Kidney (tissue), 14 donors: ENCODE results near the gene C2orf92. TPM values are rescaled to one million over a fixed set of nuclear protein-coding genes. Genes with fewer than 3 reads are reported as not detected.

Experiments
- DNase-seq, 5 donors: peaks; one replicate each; pipeline ENCODE4 v3.0.0-alpha.2; 2013 to 2020
- FAIRE-seq: peaks from 2 replicates; lab custom pipeline; 2012; peaks lifted over from hg19 to GRCh38; lab: Jason Lieb, UNC
- H3K27ac ChIP-seq, 2 donors: one replicate each; pipeline ENCODE4 v1.7.0; 2013; ENCODE audit warnings: low read depth in 2 of 2, low read length in 2 of 2, inconsistent platforms in 1 of 2
- H3K27me3 ChIP-seq: one replicate; pipeline ENCODE4 v1.7.1; 2013; ENCODE audit warnings: low read length, inconsistent platforms; ENCODE audit not compliant: control insufficient read depth, insufficient read depth
- H3K36me3 ChIP-seq, 3 donors: one replicate each; pipeline versions ENCODE4 v1.7.0 to v1.7.1; 2013; ENCODE audit warnings: low read length in 3 of 3, control low read depth in 1 of 3, inconsistent platforms in 1 of 3; ENCODE audit not compliant: insufficient read depth in 3 of 3, control insufficient read depth in 2 of 3
- H3K4me1 ChIP-seq, 3 donors: one replicate each; pipeline versions ENCODE4 v1.7.0 to v1.7.1; 2013; ENCODE audit warnings: low read length in 3 of 3, inconsistent platforms in 1 of 3, low read depth in 1 of 3; ENCODE audit not compliant: control insufficient read depth in 2 of 3, insufficient read depth in 2 of 3
- H3K4me3 ChIP-seq, 3 donors: one replicate each; pipeline versions ENCODE4 v1.7.0 to v1.8.1; 2013; ENCODE audit warnings: low read length in 3 of 3, control low read depth in 1 of 3, inconsistent platforms in 1 of 3
- H3K9ac ChIP-seq, 3 donors: one replicate each; pipeline versions ENCODE4 v1.7.0 to v1.7.1; 2013; ENCODE audit warnings: low read length in 3 of 3, control low read depth in 1 of 3, inconsistent platforms in 1 of 3
- H3K9me3 ChIP-seq, 3 donors: one replicate each; pipeline versions ENCODE4 v1.7.0 to v1.7.1; 2013; ENCODE audit warnings: low read length in 3 of 3, control low read depth in 1 of 3, inconsistent platforms in 1 of 3; ENCODE audit not compliant: control insufficient read depth in 2 of 3, insufficient read depth in 1 of 3
- intact Hi-C: fragments of 100-400 bp; cut with DNase I; formaldehyde crosslinking; loops from one replicate; pipeline ENCODE4 v1.11.1; 2022
- polyA plus RNA-seq: library from polyadenylated mRNA; stranded (reverse); fragments of 350-450 nt; fragmentation: Illumina TruSeq; extraction: RNeasy Lipid Tissue Mini Kit (QIAGEN cat#74804); gene quantifications from one replicate; pipeline ENCODE4 v1.2.3, GENCODE V29; 2014; ENCODE audit warnings: low read depth, low replicate concordance; ENCODE audit not compliant: insufficient read depth
- total RNA-seq: library from RNA; stranded (reverse); fragmentation: NEBNext Ultra II Directional; extraction: Animal tissue kit (Norgen Biotek cat#: 25700); gene quantifications from one replicate; pipeline ENCODE4 v1.2.1, GENCODE V29; 2021
- TF ChIP-seq, protein P1 (sequence below): IDR thresholded peaks from 3 replicates; pipeline ENCODE4 v1.5.1; 2012; ENCODE audit warnings: mild to moderate bottlenecking, moderate library complexity, borderline replicate concordance; ENCODE audit not compliant: insufficient read depth; ENCODE audit errors: extremely low read depth
- donor health status: control.
- donor health status: control.
- donor health status: control.
- donor health status: control.
- donor health status: control.
- donor health status: DM: yes; HTN: yes; CAD: no.
- donor health status: Normal renal cell carcinoma (clear cell type).

The C2orf92 gene
- total and polyA plus RNA-seq, 2 donors from 2014 or later, result 3.3 to 7.3 TPM

DNA sequence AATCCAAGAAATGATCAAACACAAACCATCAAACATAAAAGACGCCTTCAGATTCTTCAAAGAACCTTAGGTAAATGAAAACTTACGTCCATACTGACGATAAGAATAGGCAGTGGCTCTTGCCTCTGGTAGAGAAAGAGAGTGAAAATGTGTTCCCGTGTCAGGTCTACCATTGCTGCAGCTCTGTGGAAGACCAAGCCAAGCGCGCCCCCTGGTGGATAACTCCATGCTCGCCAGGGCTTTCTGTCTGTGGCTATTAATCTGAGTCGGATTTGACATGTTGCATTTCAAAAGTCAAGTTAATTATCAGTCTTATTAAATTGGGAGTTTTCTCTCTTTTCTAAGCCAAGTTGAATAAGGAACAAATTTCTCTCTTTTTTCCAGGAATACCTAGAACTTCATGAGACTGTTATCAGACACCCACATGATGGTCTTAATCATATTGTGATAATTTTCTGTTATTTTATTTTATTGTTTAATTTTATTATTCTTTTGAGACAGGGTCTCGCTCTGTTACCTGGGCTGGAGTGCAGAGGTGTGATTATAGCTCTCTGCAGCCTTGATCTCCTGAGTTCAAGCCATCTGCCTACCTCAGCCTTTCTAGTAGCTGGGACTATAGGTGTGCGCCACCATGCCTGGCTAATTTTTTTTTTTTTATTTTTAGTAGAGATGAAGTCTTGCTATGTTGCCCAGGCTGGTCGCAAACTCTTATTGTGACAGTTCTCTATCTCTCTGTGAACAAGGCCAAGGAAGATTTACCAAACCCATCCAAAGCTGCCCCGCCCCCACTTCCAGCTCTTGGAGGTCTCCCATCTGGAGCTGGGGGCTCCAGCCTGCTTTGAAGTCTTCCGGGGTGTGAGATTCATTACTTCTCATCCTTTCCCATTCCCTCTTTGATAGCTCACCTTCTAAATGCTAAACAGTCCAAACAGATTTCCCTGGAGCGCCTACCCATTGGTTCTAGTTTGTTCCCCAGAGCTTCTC, 28.0 kb downstream of the C2orf92 start:
- intact Hi-C loops, result no loop called here

GRCh38 chr2:97698530-97698929, 29.0 kb downstream of the C2orf92 start:
- no peak overlapping the region for H3K4me3 ChIP-seq
- TF ChIP-seq, protein P1, sequence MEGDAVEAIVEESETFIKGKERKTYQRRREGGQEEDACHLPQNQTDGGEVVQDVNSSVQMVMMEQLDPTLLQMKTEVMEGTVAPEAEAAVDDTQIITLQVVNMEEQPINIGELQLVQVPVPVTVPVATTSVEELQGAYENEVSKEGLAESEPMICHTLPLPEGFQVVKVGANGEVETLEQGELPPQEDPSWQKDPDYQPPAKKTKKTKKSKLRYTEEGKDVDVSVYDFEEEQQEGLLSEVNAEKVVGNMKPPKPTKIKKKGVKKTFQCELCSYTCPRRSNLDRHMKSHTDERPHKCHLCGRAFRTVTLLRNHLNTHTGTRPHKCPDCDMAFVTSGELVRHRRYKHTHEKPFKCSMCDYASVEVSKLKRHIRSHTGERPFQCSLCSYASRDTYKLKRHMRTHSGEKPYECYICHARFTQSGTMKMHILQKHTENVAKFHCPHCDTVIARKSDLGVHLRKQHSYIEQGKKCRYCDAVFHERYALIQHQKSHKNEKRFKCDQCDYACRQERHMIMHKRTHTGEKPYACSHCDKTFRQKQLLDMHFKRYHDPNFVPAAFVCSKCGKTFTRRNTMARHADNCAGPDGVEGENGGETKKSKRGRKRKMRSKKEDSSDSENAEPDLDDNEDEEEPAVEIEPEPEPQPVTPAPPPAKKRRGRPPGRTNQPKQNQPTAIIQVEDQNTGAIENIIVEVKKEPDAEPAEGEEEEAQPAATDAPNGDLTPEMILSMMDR, result no peak
- no peak for FAIRE-seq
- H3K9ac ChIP-seq, result no peak overlapping the region
- H3K9me3 ChIP-seq, result no peaks in the 10 kb centered on the region
- H3K27me3 ChIP-seq, result no peaks in the 10 kb centered on the region
- H3K27ac ChIP-seq, result no peak overlapping the region
- no peaks in the 10 kb centered on the region for H3K4me1 ChIP-seq
- intact Hi-C loops, result no loop called here
- DNase-seq, result no peak
- no peaks in the 10 kb centered on the region for H3K36me3 ChIP-seq

More for the DNA sequence above, 28.0 kb downstream of the C2orf92 start:
- Histone ChIP-seq H3K9ac (peak overlapping the region in 1 of 3 donors; percentile 42), H3K27ac (no peak overlapping the region), H3K9me3 (no peaks in the 10 kb centered on the region), H3K36me3 (no peaks in the 10 kb centered on the region), H3K4me1 (no peaks in the 10 kb centered on the region), H3K27me3 (no peaks in the 10 kb centered on the region), H3K4me3 (peak overlapping the region in 2 of 3 donors; percentile 0 to 32)
- peak; percentile 95 for FAIRE-seq
- peak; percentile 89 to 93 (median 92) for DNase-seq
- TF ChIP-seq, protein P1, result peak; percentile 91

DNA sequence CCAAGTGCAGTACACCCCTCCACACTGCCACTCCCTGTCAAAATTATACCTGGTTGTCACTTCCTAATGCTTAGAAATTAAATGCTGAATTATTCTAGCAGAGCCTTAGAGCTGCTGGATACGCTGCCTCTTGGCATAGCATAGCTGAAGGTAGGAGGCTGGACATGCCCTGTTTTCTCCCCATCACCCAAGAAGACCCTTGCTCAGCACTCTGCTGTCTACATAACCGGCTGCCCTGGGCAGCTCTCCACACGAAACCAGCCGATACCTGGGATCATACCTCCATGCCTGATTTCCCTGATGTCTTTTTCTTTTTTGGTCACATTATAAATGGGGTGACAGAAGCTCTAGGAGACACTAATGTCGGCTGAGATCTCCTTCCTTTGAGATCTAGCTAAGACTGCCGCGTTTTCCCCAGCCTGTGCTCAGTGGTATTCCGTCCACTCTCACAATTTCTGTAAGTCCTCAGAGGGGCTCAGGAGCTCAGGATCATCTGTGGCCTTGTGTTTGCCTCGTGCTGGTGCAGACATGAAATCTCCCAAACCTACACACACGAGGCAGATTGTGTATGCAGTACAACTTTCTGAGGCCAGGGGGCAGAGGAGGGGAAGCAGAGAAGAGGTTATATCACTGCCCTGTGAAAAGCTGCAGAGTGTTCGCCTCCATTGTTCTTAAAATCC, 30.4 kb downstream of the C2orf92 start:
- H3K9me3 ChIP-seq, result no peaks in the 10 kb centered on the region
- FAIRE-seq (no peak), DNase-seq (peak in 3 of 5 donors; percentile 79 to 84 (median 80))
- intact Hi-C loops, result loop anchor here (10.0 kb wide), 1 partner anchor 105 kb away; no protein-coding TSS in a partner anchor
- no peak overlapping the region for H3K4me3 ChIP-seq
- H3K27me3 ChIP-seq, result no peaks in the 10 kb centered on the region
- peaks cover 0 to 3% (median 0%) of the 10 kb centered on the region in 3 donors for H3K4me1 ChIP-seq
- no peak overlapping the region for H3K27ac ChIP-seq
- TF ChIP-seq, protein P1, result peak; percentile 65
- no peaks in the 10 kb centered on the region for H3K36me3 ChIP-seq
- H3K9ac ChIP-seq, result no peak overlapping the region
